ENCODE results near the gene AK4. TPM values are rescaled to one million over a fixed set of nuclear protein-coding genes. Genes with fewer than 3 reads are reported as not detected.
"Not testable (repeated sequence)": the region's sequence is repeated elsewhere in the genome, so short reads cannot be mapped to it uniquely, and the experiment has no call there.

The AK4 gene
- total RNA-seq = 10 to 100 TPM in 5 of 7 donors, 1 to 10 TPM in 2; 4.3 to 25.6 (median 13.2) TPM
- polyA plus RNA-seq = 10 to 100 TPM in 1 of 2 donors, 1 to 10 TPM in 1; 1.7 to 15.4 TPM
- long read RNA-seq, donor 1, full-length matches to known transcripts = 18 of 20 reads
- long read RNA-seq, donor 1, partial matches to known transcripts = 0 of 20 reads
- long read RNA-seq, donor 1, other reads (novel, unspliced or antisense) = 2 of 20 reads
- long read RNA-seq, donor 2, full-length matches to known transcripts = 24 of 24 reads
- long read RNA-seq, donor 2, partial matches to known transcripts = 0 of 24 reads
- long read RNA-seq, donor 2, other reads (novel, unspliced or antisense) = 0 of 24 reads
- long read RNA-seq, donor 3, full-length matches to known transcripts = 6 of 7 reads
- long read RNA-seq, donor 3, partial matches to known transcripts = 0 of 7 reads
- long read RNA-seq, donor 3, other reads (novel, unspliced or antisense) = 1 of 7 reads

GRCh38 chr1:65148178-65148547, at the start of gene AK4:
Gene AK4, plus strand, starts transcription at chr1:65148203. Its CDS starts 205 bp downstream, at chr1:65148408.
- H3K27ac ChIP-seq = peak within 1 kb of the TSS; percentile 63 to 84
- intact Hi-C loops (cut with DNase I) = loop anchor here in 1 of 4 donors (2.0 kb wide), 1 partner anchor 81 kb away; no protein-coding TSS in a partner anchor
- not testable (repeated sequence) for H3K27me3 ChIP-seq; DNase-seq; H3K4me1 ChIP-seq (ENCODE audit: insufficient read depth); H3K9me3 ChIP-seq; H3K36me3 ChIP-seq
- peak within 1 kb of the TSS; percentile 58 for H3K4me3 ChIP-seq
- WGBS, 3 donors = 0% methylated on average over 7 to 22 of the region's 33 CpGs

- H3K9me3 ChIP-seq = peaks cover 0 to 2% of the 10 kb centered on the region in 2 donors
- DNase-seq = no peak
- 86 to 93% (median 92%) methylated on average over 3 of the region's 3 CpGs for WGBS, 3 donors
- H3K36me3 ChIP-seq = no peaks in the 10 kb centered on the region
- H3K4me1 ChIP-seq (ENCODE audit: insufficient read depth) = no peaks in the 10 kb centered on the region
- TF ChIP-seq CTCF (IDR thresholded peaks at IDR 0.05) (no peak), POLR2A (IDR thresholded peaks at IDR 0.05) (no peak), EP300 (IDR thresholded peaks at IDR 0.05) (no peak)
- no peaks in the 10 kb centered on the region for H3K27me3 ChIP-seq
- intact Hi-C loops (cut with DNase I) = no loop called here
- no peak overlapping the region for H3K27ac ChIP-seq
- H3K4me3 ChIP-seq = no peak overlapping the region
These were observed 44.2 kb upstream of the AK4 start for GRCh38 chr1:65103807-65104206.

- WGBS, 3 donors = 74 to 91% (median 90%) methylated on average over 1 of the region's 1 CpG
These were observed 43.0 kb upstream of the AK4 start for GRCh38 chr1:65104854-65105534.

GRCh38 chr1:65105596-65105995, 42.4 kb upstream of the AK4 start:
- TF ChIP-seq EP300 (IDR thresholded peaks at IDR 0.05) = no peak
- TF ChIP-seq POLR2A (IDR thresholded peaks at IDR 0.05) = no peak
- TF ChIP-seq CTCF (IDR thresholded peaks at IDR 0.05) = no peak
- 73 to 81% (median 78%) methylated on average over 4 of the region's 4 CpGs for WGBS, 3 donors
- H3K27ac ChIP-seq = no peak overlapping the region

More at GRCh38 chr1:65104854-65105534, 43.0 kb upstream of the AK4 start:
- intact Hi-C loops (cut with DNase I) = no loop called here
- Histone ChIP-seq H3K27me3 (no peaks in the 10 kb centered on the region), H3K27ac (no peak overlapping the region), H3K4me1 (ENCODE audit: insufficient read depth) (no peaks in the 10 kb centered on the region), H3K36me3 (no peaks in the 10 kb centered on the region), H3K9me3 (no peaks in the 10 kb centered on the region), H3K4me3 (no peak overlapping the region)
- TF ChIP-seq POLR2A (IDR thresholded peaks at IDR 0.05) = no peak
- TF ChIP-seq EP300 (IDR thresholded peaks at IDR 0.05) = no peak
- no peak for TF ChIP-seq CTCF (IDR thresholded peaks at IDR 0.05)
- DNase-seq = no peak

More at GRCh38 chr1:65105596-65105995, 42.4 kb upstream of the AK4 start:
- DNase-seq = no peak
- H3K27me3 ChIP-seq = no peaks in the 10 kb centered on the region
- H3K9me3 ChIP-seq = no peaks in the 10 kb centered on the region
- H3K4me1 ChIP-seq (ENCODE audit: insufficient read depth) = no peaks in the 10 kb centered on the region
- no peak overlapping the region for H3K4me3 ChIP-seq
- H3K36me3 ChIP-seq = no peaks in the 10 kb centered on the region
- intact Hi-C loops (cut with DNase I) = no loop called here

Data from ovary (tissue), 10 donors.